Measurements from ENCODE around the gene INTS15. TPM values are rescaled to one million over a fixed set of nuclear protein-coding genes. Genes with fewer than 3 reads are reported as not detected.
A peak's percentile ranks its signal among the peaks of the same experiment; 100 is the strongest.

The INTS15 gene
- total RNA-seq, 1 experiment from 2014 or later, result 46.8 TPM

GRCh38 chr7:6547400-6547799, 42.4 kb upstream of the INTS15 start:
- in situ Hi-C loops (cut with HindIII; ENCODE audit: low pct_unique_long_range_greater_than_20kb, low sequenced_read_pairs), result no loop called here
- ATAC-seq (no peak), DNase-seq (ENCODE audit: low read depth, low spot score) (no peak)
- Histone ChIP-seq H3K27ac (ENCODE audit: low read length) (no peak overlapping the region), H3K9me3 (ENCODE audit: control insufficient read depth, insufficient read depth, low read depth, low read length) (no peaks in the 10 kb centered on the region), H3K36me3 (ENCODE audit: control insufficient read depth, insufficient read depth, low read length) (no peaks in the 10 kb centered on the region), H3K4me3 (ENCODE audit: low read depth in 2 of 2, low read length in 2 of 2) (no peak overlapping the region), H3K4me1 (ENCODE audit: control insufficient read depth, insufficient read depth, low read length) (no peaks in the 10 kb centered on the region), H3K27me3 (ENCODE audit: control insufficient read depth, insufficient read depth, low read length) (no peaks in the 10 kb centered on the region)
- BruUV-seq (replicated peaks), result no TSS peak
- intact Hi-C loops (cut with micrococcal nuclease; ENCODE audit: unreplicated experiment), result no loop called here
- no peak for TF ChIP-seq CTCF (IDR thresholded peaks at IDR 0.05)
- TF ChIP-seq TCF7L2 (IDR thresholded peaks at IDR 0.05; ENCODE audit: low read depth, low read length), result no peak
- TF ChIP-seq SIN3A (IDR thresholded peaks at IDR 0.05; ENCODE audit: borderline replicate concordance, insufficient read depth, low read depth, low read length), result no peak
- no peak for TF ChIP-seq REST (IDR thresholded peaks at IDR 0.05; ENCODE audit: insufficient read depth in 1 of 2, low read depth in 2 of 2, low read length in 1 of 2)
- no peak for TF ChIP-seq POLR2AphosphoS5 (IDR thresholded peaks at IDR 0.05; ENCODE audit: low read depth, low read length)
- CTCF ChIA-PET, result no interaction called here
- POLR2A ChIA-PET, result no interaction called here

GRCh38 chr7:6551016-6551511, 38.8 kb upstream of the INTS15 start, which contains the start of gene GRID2IP:
GRID2IP (minus strand) TSS chr7:6551461; CDS start chr7:6551436, 25 bp downstream.
- POLR2A ChIA-PET, result interaction anchor here (0.6 kb wide), 1 partner anchor 294 kb away, joined by 3 read pairs; no protein-coding TSS in a partner anchor
- no peaks in the 10 kb centered on the region for H3K4me1 ChIP-seq (ENCODE audit: control insufficient read depth, insufficient read depth, low read length)
- in situ Hi-C loops (cut with HindIII; ENCODE audit: low pct_unique_long_range_greater_than_20kb, low sequenced_read_pairs) (no loop called here), intact Hi-C loops (cut with micrococcal nuclease; ENCODE audit: unreplicated experiment) (no loop called here)
- no peaks in the 10 kb centered on the region for H3K9me3 ChIP-seq (ENCODE audit: control insufficient read depth, insufficient read depth, low read depth, low read length)
- ATAC-seq, result peak; percentile 19; the same call in 1 of the 2 replicates
- CTCF ChIA-PET, result interaction anchor here (0.6 kb wide), 1 partner anchor 8 kb away, joined by 10 read pairs; no protein-coding TSS in a partner anchor
- no peaks in the 10 kb centered on the region for H3K27me3 ChIP-seq (ENCODE audit: control insufficient read depth, insufficient read depth, low read length)
- DNase-seq (ENCODE audit: low read depth, low spot score), result no peak
- H3K36me3 ChIP-seq (ENCODE audit: control insufficient read depth, insufficient read depth, low read length), result no peaks in the 10 kb centered on the region
- no peak within 1 kb of the TSS for H3K4me3 ChIP-seq (ENCODE audit: low read depth in 2 of 2, low read length in 2 of 2)
- no TSS peak for BruUV-seq (replicated peaks)
- no peak within 1 kb of the TSS for H3K27ac ChIP-seq (ENCODE audit: low read length)
- TF ChIP-seq CTCF (IDR thresholded peaks at IDR 0.05) (no peak), SIN3A (IDR thresholded peaks at IDR 0.05; ENCODE audit: borderline replicate concordance, insufficient read depth, low read depth, low read length) (no peak), POLR2AphosphoS5 (IDR thresholded peaks at IDR 0.05; ENCODE audit: low read depth, low read length) (no peak), TCF7L2 (IDR thresholded peaks at IDR 0.05; ENCODE audit: low read depth, low read length) (no peak), REST (IDR thresholded peaks at IDR 0.05; ENCODE audit: insufficient read depth in 1 of 2, low read depth in 2 of 2, low read length in 1 of 2) (no peak)
